Measurements from ENCODE around the gene KIF13A.
"Not testable (repeated sequence)": the region's sequence is repeated elsewhere in the genome, so short reads cannot be mapped to it uniquely, and the experiment has no call there.

The KIF13A gene

GRCh38 chr6:17869010-17869752 is 118.3 kb downstream of the KIF13A start:
- no peak for DNase-seq

- peak; percentile 28 for DNase-seq
These were observed 119.6 kb downstream of the KIF13A start for GRCh38 chr6:17867880-17868279.

GRCh38 chr6:17866876-17867444 is 120.5 kb downstream of the KIF13A start:
- DNase-seq, result no peak

GRCh38 chr6:17865798-17866725 is 121.4 kb downstream of the KIF13A start:
- DNase-seq, result no peak

- peak; percentile 28 for DNase-seq
These were observed 122.2 kb downstream of the KIF13A start for GRCh38 chr6:17865243-17865642.

GRCh38 chr6:17863901-17864754 is 123.3 kb downstream of the KIF13A start:
- no peak for DNase-seq

- DNase-seq, result no peak
These were observed 126.1 kb downstream of the KIF13A start for GRCh38 chr6:17861361-17861760.

GRCh38 chr6:17859846-17860245 is 127.6 kb downstream of the KIF13A start:
- DNase-seq, result no peak

GRCh38 chr6:17858584-17858983 is 128.9 kb downstream of the KIF13A start:
- DNase-seq, result no peak

- not testable (repeated sequence) for DNase-seq
These were observed 130.2 kb downstream of the KIF13A start for GRCh38 chr6:17857188-17857587.

- DNase-seq, result no peak
These were observed 131.1 kb downstream of the KIF13A start for GRCh38 chr6:17856306-17856705.

GRCh38 chr6:17855381-17855780 is 132.1 kb downstream of the KIF13A start:
- no peak for DNase-seq

- DNase-seq, result no peak
These were observed 133.9 kb downstream of the KIF13A start for GRCh38 chr6:17853533-17853932.

- no peak for DNase-seq
These were observed 135.7 kb downstream of the KIF13A start for GRCh38 chr6:17851720-17852161.

- DNase-seq, result no peak
These were observed 136.3 kb downstream of the KIF13A start for GRCh38 chr6:17851001-17851719.

- no peak for DNase-seq
These were observed 137.2 kb downstream of the KIF13A start for GRCh38 chr6:17850281-17850680.

GRCh38 chr6:17847203-17847760 is 140.2 kb downstream of the KIF13A start:
- no peak for DNase-seq

GRCh38 chr6:17846762-17847161 is 140.7 kb downstream of the KIF13A start:
- no peak for DNase-seq

- peak; percentile 6 for DNase-seq
These were observed 141.8 kb downstream of the KIF13A start for GRCh38 chr6:17845598-17845997.

GRCh38 chr6:17844967-17845366 is 142.5 kb downstream of the KIF13A start:
- not testable (repeated sequence) for DNase-seq
